PFSK-1 (cell line): Measurements from ENCODE around the gene ATP11A.

Source experiments
- POLR2AphosphoS5 ChIP-seq: IDR thresholded peaks from 2 replicates; pipeline ENCODE4 v1.6.1; 2012; ENCODE audit warnings: low read depth, mild to moderate bottlenecking, control low read depth, low read length, moderate library complexity
- SIN3A ChIP-seq: IDR thresholded peaks from 2 replicates; pipeline ENCODE4 v1.6.1; 2012; ENCODE audit warnings: mild to moderate bottlenecking, low read length, moderate library complexity, borderline replicate concordance; ENCODE audit not compliant: insufficient read depth
- TAF1 ChIP-seq: IDR thresholded peaks from 2 replicates; pipeline ENCODE4 v1.6.1; 2012; ENCODE audit warnings: low read length, control low read depth, borderline replicate concordance; ENCODE audit not compliant: insufficient read depth
- TF ChIP-seq, protein P1 (sequence below), 2 experiments: IDR thresholded peaks; 2 replicates each; pipeline versions ENCODE4 v1.6.1 to v1.8.0; 2011 to 2012; ENCODE audit warnings: low read depth in 2 of 2, low read length in 2 of 2, control low read depth in 1 of 2, inconsistent platforms in 1 of 2, mild to moderate bottlenecking in 1 of 2, moderate library complexity in 1 of 2; ENCODE audit not compliant: insufficient read depth in 1 of 2

DNA sequence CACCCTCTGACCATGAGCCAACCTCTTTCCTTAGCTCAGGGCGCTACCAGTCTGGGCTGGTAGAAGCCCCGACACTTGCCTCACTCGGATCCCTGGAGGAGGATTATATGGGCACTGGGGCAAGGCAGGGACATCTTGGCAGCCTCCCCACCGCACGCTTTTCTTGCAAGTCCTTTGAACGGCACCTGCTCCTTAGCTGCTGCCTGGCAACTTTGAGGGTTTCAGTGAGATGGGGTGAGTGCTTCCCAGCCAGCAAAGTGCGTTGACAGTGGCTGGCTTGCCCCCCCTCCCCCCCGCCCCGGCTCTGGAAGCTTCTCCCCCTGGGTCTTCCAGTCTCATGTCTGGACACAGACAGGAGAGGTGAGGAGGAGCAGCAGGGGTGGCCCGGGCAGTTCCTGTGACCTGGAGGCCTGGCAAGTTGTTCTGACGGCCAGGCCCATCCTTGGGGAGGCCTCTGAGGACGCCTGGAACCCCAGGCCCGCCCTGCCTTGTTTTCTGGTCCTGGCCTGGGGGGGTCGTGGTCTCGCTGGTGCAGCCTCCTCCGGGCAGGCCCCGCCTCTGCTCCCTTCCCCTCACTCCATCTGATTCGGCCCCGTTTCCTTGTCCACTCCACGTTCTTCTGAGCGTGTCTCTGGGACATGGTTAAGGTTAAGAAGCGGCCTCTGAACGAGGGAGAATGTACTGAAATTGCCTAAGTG is 75.2 kb downstream of the ATP11A start:
- TF ChIP-seq SIN3A = no peak
- TF ChIP-seq, protein P1, sequence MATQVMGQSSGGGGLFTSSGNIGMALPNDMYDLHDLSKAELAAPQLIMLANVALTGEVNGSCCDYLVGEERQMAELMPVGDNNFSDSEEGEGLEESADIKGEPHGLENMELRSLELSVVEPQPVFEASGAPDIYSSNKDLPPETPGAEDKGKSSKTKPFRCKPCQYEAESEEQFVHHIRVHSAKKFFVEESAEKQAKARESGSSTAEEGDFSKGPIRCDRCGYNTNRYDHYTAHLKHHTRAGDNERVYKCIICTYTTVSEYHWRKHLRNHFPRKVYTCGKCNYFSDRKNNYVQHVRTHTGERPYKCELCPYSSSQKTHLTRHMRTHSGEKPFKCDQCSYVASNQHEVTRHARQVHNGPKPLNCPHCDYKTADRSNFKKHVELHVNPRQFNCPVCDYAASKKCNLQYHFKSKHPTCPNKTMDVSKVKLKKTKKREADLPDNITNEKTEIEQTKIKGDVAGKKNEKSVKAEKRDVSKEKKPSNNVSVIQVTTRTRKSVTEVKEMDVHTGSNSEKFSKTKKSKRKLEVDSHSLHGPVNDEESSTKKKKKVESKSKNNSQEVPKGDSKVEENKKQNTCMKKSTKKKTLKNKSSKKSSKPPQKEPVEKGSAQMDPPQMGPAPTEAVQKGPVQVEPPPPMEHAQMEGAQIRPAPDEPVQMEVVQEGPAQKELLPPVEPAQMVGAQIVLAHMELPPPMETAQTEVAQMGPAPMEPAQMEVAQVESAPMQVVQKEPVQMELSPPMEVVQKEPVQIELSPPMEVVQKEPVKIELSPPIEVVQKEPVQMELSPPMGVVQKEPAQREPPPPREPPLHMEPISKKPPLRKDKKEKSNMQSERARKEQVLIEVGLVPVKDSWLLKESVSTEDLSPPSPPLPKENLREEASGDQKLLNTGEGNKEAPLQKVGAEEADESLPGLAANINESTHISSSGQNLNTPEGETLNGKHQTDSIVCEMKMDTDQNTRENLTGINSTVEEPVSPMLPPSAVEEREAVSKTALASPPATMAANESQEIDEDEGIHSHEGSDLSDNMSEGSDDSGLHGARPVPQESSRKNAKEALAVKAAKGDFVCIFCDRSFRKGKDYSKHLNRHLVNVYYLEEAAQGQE (IDR thresholded peaks at IDR 0.05; ENCODE audit: insufficient read depth in 1 of 2, low read depth in 2 of 2, low read length in 2 of 2) = no peak
- TF ChIP-seq TAF1 = no peak
- no peak for TF ChIP-seq POLR2AphosphoS5
